ENCODE results near the gene TBX1. TPM values are rescaled to one million over a fixed set of nuclear protein-coding genes. Genes with fewer than 3 reads are reported as not detected.

TBX1 gene
- polyA plus RNA-seq, 1 donor from 2014 or later, result not detected

GRCh38 chr22:19738664-19739447 lies 21.7 kb upstream of the TBX1 start:
- Histone ChIP-seq H3K9me2 (ENCODE audit: insufficient read depth, low read length) (no peaks in the 10 kb centered on the region), H3K36me3 (ENCODE audit: insufficient read depth, low read length) (no peaks in the 10 kb centered on the region), H4K20me1 (ENCODE audit: insufficient read depth) (no peaks in the 10 kb centered on the region), H3K9ac (ENCODE audit: low read length) (no peak overlapping the region), H3K27me3 (ENCODE audit: insufficient read depth, low read depth, low read length) (no peaks in the 10 kb centered on the region), H2AFZ (ENCODE audit: low read depth, low read length) (no peak overlapping the region), H3K79me2 (replicated peaks; ENCODE audit: insufficient read depth, low read length) (no peaks in the 10 kb centered on the region), H3K4me3 (ENCODE audit: low read length) (no peak overlapping the region), H3K9me3 (ENCODE audit: low read length) (no peaks in the 10 kb centered on the region), H3K4me2 (ENCODE audit: low read length) (no peak overlapping the region), H3F3A (ENCODE audit: insufficient read depth, low read length, poor library complexity, severe bottlenecking) (no peaks in the 10 kb centered on the region), H3K27ac (ENCODE audit: low read length) (no peak overlapping the region)
- TF ChIP-seq TAF1 (IDR thresholded peaks at IDR 0.05; ENCODE audit: low read depth) (no peak), SMC3 (conservative IDR thresholded peaks at IDR 0.05; ENCODE audit: poor library complexity) (no peak), EZH2 (IDR thresholded peaks at IDR 0.05; ENCODE audit: borderline replicate concordance, insufficient read depth, low read length, poor library complexity, severe bottlenecking) (no peak), REST (IDR thresholded peaks at IDR 0.05; ENCODE audit: borderline replicate concordance) (no peak), MXI1 (conservative IDR thresholded peaks at IDR 0.05; ENCODE audit: poor library complexity, severe bottlenecking) (no peak), EP300 (conservative IDR thresholded peaks at IDR 0.05; ENCODE audit: poor library complexity, severe bottlenecking) (no peak), RAD21 (conservative IDR thresholded peaks at IDR 0.05) (no peak), CTCF (IDR thresholded peaks at IDR 0.05; ENCODE audit: poor library complexity, severe bottlenecking) (no peak), POLR2AphosphoS5 (IDR thresholded peaks at IDR 0.05) (no peak)

- no peak overlapping the region for H2AFZ ChIP-seq (ENCODE audit: low read depth, low read length)
- no peak overlapping the region for H3K4me2 ChIP-seq (ENCODE audit: low read length)
- TF ChIP-seq TAF1 (IDR thresholded peaks at IDR 0.05; ENCODE audit: low read depth) (no peak), EP300 (conservative IDR thresholded peaks at IDR 0.05; ENCODE audit: poor library complexity, severe bottlenecking) (no peak), MXI1 (conservative IDR thresholded peaks at IDR 0.05; ENCODE audit: poor library complexity, severe bottlenecking) (no peak), REST (IDR thresholded peaks at IDR 0.05; ENCODE audit: borderline replicate concordance) (no peak), EZH2 (IDR thresholded peaks at IDR 0.05; ENCODE audit: borderline replicate concordance, insufficient read depth, low read length, poor library complexity, severe bottlenecking) (no peak), CTCF (IDR thresholded peaks at IDR 0.05; ENCODE audit: poor library complexity, severe bottlenecking) (no peak), RAD21 (conservative IDR thresholded peaks at IDR 0.05) (no peak), POLR2AphosphoS5 (IDR thresholded peaks at IDR 0.05) (no peak), SMC3 (conservative IDR thresholded peaks at IDR 0.05; ENCODE audit: poor library complexity) (no peak)
Observed at GRCh38 chr22:19739448-19739895, 21.1 kb upstream of the TBX1 start.

More at GRCh38 chr22:19739448-19739895, 21.1 kb upstream of the TBX1 start:
- Histone ChIP-seq H3K79me2 (replicated peaks; ENCODE audit: insufficient read depth, low read length) (no peaks in the 10 kb centered on the region), H3F3A (ENCODE audit: insufficient read depth, low read length, poor library complexity, severe bottlenecking) (no peaks in the 10 kb centered on the region), H4K20me1 (ENCODE audit: insufficient read depth) (no peaks in the 10 kb centered on the region), H3K27me3 (ENCODE audit: insufficient read depth, low read depth, low read length) (no peaks in the 10 kb centered on the region), H3K4me3 (ENCODE audit: low read length) (no peak overlapping the region), H3K27ac (ENCODE audit: low read length) (no peak overlapping the region), H3K9me2 (ENCODE audit: insufficient read depth, low read length) (no peaks in the 10 kb centered on the region), H3K36me3 (ENCODE audit: insufficient read depth, low read length) (no peaks in the 10 kb centered on the region), H3K9me3 (ENCODE audit: low read length) (no peaks in the 10 kb centered on the region), H3K9ac (ENCODE audit: low read length) (no peak overlapping the region)

Data from neural cell (in vitro differentiated cells).